Sigmoid colon (tissue), 4 donors: ENCODE data around the gene LARP4B.

Source experiments
- CTCF ChIP-seq, 4 experiments: fragments of 450-650 bp in 3 of 4; fragments of 200-600 bp in 1 of 4; IDR thresholded peaks; one replicate each; pipeline ENCODE4 v1.5.1; 2016 to 2019; ENCODE audit warnings: antibody characterized with exemption in 4 of 4, mild to moderate bottlenecking in 3 of 4, moderate library complexity in 2 of 4
- POLR2A ChIP-seq, 2 donors: fragments of 450-650 bp; IDR thresholded peaks; one replicate each; pipeline ENCODE4 v1.6.1; 2016; ENCODE audit warnings: antibody characterized with exemption in 2 of 2, mild to moderate bottlenecking in 2 of 2, moderate library complexity in 2 of 2
- POLR2AphosphoS5 ChIP-seq, 4 donors: sonication (generic); formaldehyde crosslinking; IDR thresholded peaks; one replicate each; pipeline ENCODE4 v1.6.1; 2017; ENCODE audit warnings: antibody characterized with exemption in 4 of 4

DNA sequence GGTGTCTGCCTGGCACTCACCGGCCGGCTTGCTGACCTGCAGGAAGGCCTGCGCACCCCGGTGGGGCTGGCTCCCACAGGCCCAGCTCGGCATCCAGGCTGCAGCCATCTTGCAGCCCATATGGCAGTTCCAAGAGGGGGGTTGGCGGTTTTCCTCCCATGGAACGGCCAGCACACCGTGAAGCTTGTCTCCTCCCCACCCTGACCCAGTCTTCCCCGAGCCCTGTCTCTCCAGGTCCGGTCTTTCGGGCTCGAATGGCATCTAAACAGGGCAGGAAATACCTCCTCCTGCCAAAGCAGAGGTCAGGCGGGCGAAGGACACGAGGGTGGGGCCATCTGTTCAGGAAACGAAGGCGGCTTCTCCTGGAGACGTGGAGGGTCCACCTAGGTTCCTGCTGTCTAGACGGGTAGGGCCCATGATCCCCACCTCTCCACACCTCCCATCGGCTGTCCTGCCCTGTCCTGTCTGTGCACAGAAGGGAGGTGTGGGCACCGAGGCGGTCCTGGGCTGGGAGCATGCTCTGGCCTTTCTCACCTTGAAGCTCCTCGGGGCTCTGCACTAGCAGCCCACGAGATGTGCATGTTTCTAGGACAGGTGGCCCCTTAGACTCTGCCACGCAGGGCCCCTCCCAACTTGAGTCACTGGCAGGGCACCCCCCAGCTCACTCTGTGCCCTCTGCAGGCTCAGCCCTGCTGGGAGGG, 128.3 kb downstream of the LARP4B start:
- TF ChIP-seq CTCF (IDR thresholded peaks at IDR 0.05) (no peak), POLR2AphosphoS5 (IDR thresholded peaks at IDR 0.05) (no peak), POLR2A (IDR thresholded peaks at IDR 0.05) (no peak)
